Activated T-cell treated with anti-CD3 and anti-CD28 coated beads, Interleukin-2, amount 50 U/mL, for 4 hours (primary cell): ENCODE data around the gene PATJ. TPM values are rescaled to one million over a fixed set of nuclear protein-coding genes. Genes with fewer than 3 reads are reported as not detected.
"Not testable (repeated sequence)": the region's sequence is repeated elsewhere in the genome, so short reads cannot be mapped to it uniquely, and the experiment has no call there.

Experiments used
- ATAC-seq, 2 donors: fragments of 200-7000 bp; cut with Tn5 transposase; one replicate each; pipeline ENCODE4 v1.10.0; 2021
- DNase-seq: peaks from one replicate; pipeline ENCODE4 v3.0.0-alpha.2; 2020
- H3K27me3 Mint-ChIP-seq: one replicate; pipeline ENCODE4 v1.8.0; 2021; ENCODE audit warnings: low read depth, mixed read lengths
- H3K36me3 Mint-ChIP-seq: one replicate; pipeline ENCODE4 v1.8.0; 2022; ENCODE audit warnings: mixed read lengths; ENCODE audit not compliant: insufficient read depth
- H3K4me1 Mint-ChIP-seq: one replicate; pipeline ENCODE4 v1.8.0; 2021; ENCODE audit warnings: low read depth, mixed read lengths
- H3K4me3 Mint-ChIP-seq: one replicate; pipeline ENCODE4 v1.8.0; 2021; ENCODE audit warnings: mild to moderate bottlenecking, moderate library complexity, mixed read lengths
- H3K9me3 Mint-ChIP-seq: one replicate; pipeline ENCODE4 v1.8.0; 2021; ENCODE audit warnings: mixed read lengths
- total RNA-seq, 3 donors: library from RNA; stranded (reverse); gene quantifications; one replicate each; pipeline ENCODE4 v1.2.1, GENCODE V29; 2021

PATJ gene
- total RNA-seq, 3 donors from 2014 or later, result 3.4 to 4.1 (median 3.9) TPM

GRCh38 chr1:61779231-61779630, 37.0 kb downstream of the PATJ start:
- no peak for ATAC-seq
- Mint-ChIP-seq H3K36me3 (peaks cover 9% of the 10 kb centered on the region), H3K4me3 (no peak overlapping the region), H3K4me1 (peaks cover 34% of the 10 kb centered on the region), H3K9me3 (no peaks in the 10 kb centered on the region), H3K27me3 (no peaks in the 10 kb centered on the region)
- no peak for DNase-seq

GRCh38 chr1:61781151-61781550, 38.9 kb downstream of the PATJ start:
- DNase-seq (no peak), ATAC-seq (no peak)
- Mint-ChIP-seq H3K36me3 (peaks cover 6% of the 10 kb centered on the region), H3K9me3 (no peaks in the 10 kb centered on the region), H3K27me3 (no peaks in the 10 kb centered on the region), H3K4me1 (peaks cover 43% of the 10 kb centered on the region), H3K4me3 (no peak overlapping the region)

- H3K4me1 Mint-ChIP-seq, result peaks cover 46% of the 10 kb centered on the region
- H3K9me3 Mint-ChIP-seq, result no peaks in the 10 kb centered on the region
- ATAC-seq (peak; percentile 94 to 95), DNase-seq (peak; percentile 47)
- no peaks in the 10 kb centered on the region for H3K27me3 Mint-ChIP-seq
- peaks cover 16% of the 10 kb centered on the region for H3K36me3 Mint-ChIP-seq
- H3K4me3 Mint-ChIP-seq, result peak overlapping the region; percentile 51
Observed at GRCh38 chr1:61782771-61783170, 40.5 kb downstream of the PATJ start.

- H3K4me1 Mint-ChIP-seq, result peaks cover 44% of the 10 kb centered on the region
- peaks cover 15% of the 10 kb centered on the region for H3K36me3 Mint-ChIP-seq
- DNase-seq (no peak), ATAC-seq (no peak)
- no peak overlapping the region for H3K4me3 Mint-ChIP-seq
- H3K27me3 Mint-ChIP-seq, result no peaks in the 10 kb centered on the region
- no peaks in the 10 kb centered on the region for H3K9me3 Mint-ChIP-seq
Observed at GRCh38 chr1:61784726-61785125, 42.4 kb downstream of the PATJ start.

GRCh38 chr1:61790837-61791236, 48.6 kb downstream of the PATJ start:
- DNase-seq, result no peak
- peaks cover 18% of the 10 kb centered on the region for H3K36me3 Mint-ChIP-seq

GRCh38 chr1:61797045-61797755, 54.9 kb downstream of the PATJ start:
- no peaks in the 10 kb centered on the region for H3K9me3 Mint-ChIP-seq
- H3K4me1 Mint-ChIP-seq, result no peaks in the 10 kb centered on the region
- ATAC-seq (no peak), DNase-seq (no peak)
- H3K4me3 Mint-ChIP-seq, result no peak overlapping the region
- H3K36me3 Mint-ChIP-seq, result peaks cover 24% of the 10 kb centered on the region
- no peaks in the 10 kb centered on the region for H3K27me3 Mint-ChIP-seq

More at GRCh38 chr1:61790837-61791236, 48.6 kb downstream of the PATJ start:
- Mint-ChIP-seq H3K9me3 (no peaks in the 10 kb centered on the region), H3K4me3 (no peak overlapping the region), H3K27me3 (no peaks in the 10 kb centered on the region), H3K4me1 (peaks cover 3% of the 10 kb centered on the region)
- no peak for ATAC-seq

- not testable (repeated sequence) for H3K9me3 Mint-ChIP-seq, DNase-seq, H3K4me1 Mint-ChIP-seq, ATAC-seq, H3K27me3 Mint-ChIP-seq, H3K4me3 Mint-ChIP-seq
- H3K36me3 Mint-ChIP-seq, result peaks cover 36% of the 10 kb centered on the region
Observed at GRCh38 chr1:61801047-61801446, 58.8 kb downstream of the PATJ start.

- no peaks in the 10 kb centered on the region for H3K9me3 Mint-ChIP-seq
- no peaks in the 10 kb centered on the region for H3K27me3 Mint-ChIP-seq
- H3K4me1 Mint-ChIP-seq, result no peaks in the 10 kb centered on the region
- peaks cover 23% of the 10 kb centered on the region for H3K36me3 Mint-ChIP-seq
- DNase-seq, result no peak
- ATAC-seq, result no peak
- H3K4me3 Mint-ChIP-seq, result no peak overlapping the region
Observed at GRCh38 chr1:61807606-61808140, 65.4 kb downstream of the PATJ start.

- ATAC-seq, result no peak
- no peak for DNase-seq
- H3K36me3 Mint-ChIP-seq, result peaks cover 21% of the 10 kb centered on the region
- no peak overlapping the region for H3K4me3 Mint-ChIP-seq
- H3K27me3 Mint-ChIP-seq, result no peaks in the 10 kb centered on the region
- no peaks in the 10 kb centered on the region for H3K9me3 Mint-ChIP-seq
- H3K4me1 Mint-ChIP-seq, result no peaks in the 10 kb centered on the region
Observed at GRCh38 chr1:61808321-61808720, 66.0 kb downstream of the PATJ start.

- Mint-ChIP-seq H3K36me3 (peaks cover 21% of the 10 kb centered on the region), H3K27me3 (no peaks in the 10 kb centered on the region), H3K9me3 (no peaks in the 10 kb centered on the region), H3K4me3 (no peak overlapping the region), H3K4me1 (no peaks in the 10 kb centered on the region)
- DNase-seq (no peak), ATAC-seq (no peak)
Observed at GRCh38 chr1:61808968-61809367, 66.7 kb downstream of the PATJ start.

GRCh38 chr1:61812916-61813315, 70.6 kb downstream of the PATJ start:
- DNase-seq (no peak), ATAC-seq (no peak)
- Mint-ChIP-seq H3K27me3 (no peaks in the 10 kb centered on the region), H3K4me1 (no peaks in the 10 kb centered on the region), H3K4me3 (no peak overlapping the region), H3K36me3 (peaks cover 19% of the 10 kb centered on the region), H3K9me3 (no peaks in the 10 kb centered on the region)

- Mint-ChIP-seq H3K4me3 (no peak overlapping the region), H3K36me3 (peaks cover 19% of the 10 kb centered on the region), H3K4me1 (no peaks in the 10 kb centered on the region), H3K27me3 (no peaks in the 10 kb centered on the region), H3K9me3 (no peaks in the 10 kb centered on the region)
- no peak for DNase-seq
- no peak for ATAC-seq
Observed at GRCh38 chr1:61816191-61816590, 73.9 kb downstream of the PATJ start.

- ATAC-seq, result no peak
- Mint-ChIP-seq H3K27me3 (no peaks in the 10 kb centered on the region), H3K9me3 (no peaks in the 10 kb centered on the region), H3K4me3 (no peak overlapping the region), H3K36me3 (peaks cover 37% of the 10 kb centered on the region), H3K4me1 (no peaks in the 10 kb centered on the region)
- no peak for DNase-seq
Observed at GRCh38 chr1:61818992-61819391, 76.7 kb downstream of the PATJ start.

- DNase-seq (no peak), ATAC-seq (no peak)
- H3K9me3 Mint-ChIP-seq, result no peaks in the 10 kb centered on the region
- no peak overlapping the region for H3K4me3 Mint-ChIP-seq
- H3K27me3 Mint-ChIP-seq, result no peaks in the 10 kb centered on the region
- peaks cover 38% of the 10 kb centered on the region for H3K36me3 Mint-ChIP-seq
- H3K4me1 Mint-ChIP-seq, result no peaks in the 10 kb centered on the region
Observed at GRCh38 chr1:61819421-61819820, 77.1 kb downstream of the PATJ start.

GRCh38 chr1:61825393-61825792, 83.1 kb downstream of the PATJ start:
- DNase-seq (no peak), ATAC-seq (no peak)
- Mint-ChIP-seq H3K4me3 (no peak overlapping the region), H3K4me1 (no peaks in the 10 kb centered on the region), H3K9me3 (no peaks in the 10 kb centered on the region), H3K36me3 (peaks cover 42% of the 10 kb centered on the region), H3K27me3 (no peaks in the 10 kb centered on the region)
